ENCODE data around the gene RAB15.
A peak's percentile ranks its signal among the peaks of the same experiment; 100 is the strongest.
"Not testable (repeated sequence)": the region's sequence is repeated elsewhere in the genome, so short reads cannot be mapped to it uniquely, and the experiment has no call there.

Gene RAB15

DNA sequence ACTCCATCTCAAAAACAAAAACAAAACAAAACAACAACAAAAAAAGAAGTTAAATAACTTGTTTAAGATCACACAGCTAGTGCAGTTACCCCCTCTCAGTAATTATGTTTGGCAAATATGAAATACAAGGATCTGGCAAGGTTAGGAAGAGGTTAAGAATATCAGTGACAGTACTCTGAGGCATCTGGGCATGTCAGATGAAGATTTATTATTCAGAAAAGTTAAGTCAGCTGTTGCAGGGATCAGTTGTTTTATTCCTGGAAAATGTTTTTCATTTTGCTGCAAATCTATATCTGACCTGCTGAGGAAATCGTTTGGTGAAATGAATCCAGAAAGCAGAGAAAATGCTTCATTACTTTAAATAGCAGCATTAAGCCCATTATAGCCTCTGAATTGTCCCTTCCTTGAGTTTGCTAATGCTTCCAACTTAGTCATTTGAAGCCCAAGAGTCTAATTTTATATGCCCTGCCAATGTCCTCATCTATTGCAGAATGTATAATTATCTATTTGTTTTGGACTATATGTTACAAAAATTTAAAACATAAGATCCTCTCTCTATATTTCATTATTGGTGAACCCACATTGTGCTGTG lies 37.7 kb downstream of the RAB15 start:
- no peak for DNase-seq

DNA sequence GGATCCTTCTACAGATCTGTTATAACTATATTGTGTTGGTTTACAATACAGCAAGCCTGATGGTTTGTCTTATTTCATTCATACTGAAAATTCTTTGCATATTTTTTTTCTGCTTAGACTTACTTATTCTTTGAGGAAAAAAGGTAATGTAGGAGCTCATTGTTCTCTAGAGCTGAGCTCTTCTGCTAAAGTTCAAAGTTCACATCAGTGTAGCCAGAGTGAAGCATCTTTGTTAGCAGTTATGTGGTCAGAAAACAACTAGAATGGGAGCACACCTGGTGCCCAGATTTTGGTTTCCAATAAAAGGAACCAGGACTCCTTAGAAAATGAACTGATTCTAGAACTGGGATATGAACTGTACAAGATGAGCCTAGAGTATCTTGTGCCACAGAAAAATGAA lies 39.9 kb downstream of the RAB15 start:
- DNase-seq: no peak

DNA sequence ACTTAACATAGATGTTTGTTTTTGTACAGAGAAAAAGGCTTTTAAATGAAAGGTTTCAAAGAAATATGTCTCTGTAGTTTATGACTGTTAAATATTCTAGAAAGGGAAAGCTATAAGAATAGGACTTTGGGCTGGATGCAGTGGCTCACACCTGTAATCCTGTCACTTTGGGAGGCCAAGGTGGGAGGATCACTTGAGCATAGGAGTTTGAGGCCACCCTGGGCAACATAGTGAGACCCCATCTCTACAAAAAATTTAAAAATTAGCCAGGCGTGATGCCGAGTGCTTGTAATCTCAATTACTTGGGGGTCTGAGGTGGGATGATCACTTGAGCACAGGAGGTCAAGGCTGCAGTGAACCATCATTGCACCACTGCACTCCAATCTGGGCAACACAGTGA lies 41.0 kb downstream of the RAB15 start:
- DNase-seq: no peak

DNA sequence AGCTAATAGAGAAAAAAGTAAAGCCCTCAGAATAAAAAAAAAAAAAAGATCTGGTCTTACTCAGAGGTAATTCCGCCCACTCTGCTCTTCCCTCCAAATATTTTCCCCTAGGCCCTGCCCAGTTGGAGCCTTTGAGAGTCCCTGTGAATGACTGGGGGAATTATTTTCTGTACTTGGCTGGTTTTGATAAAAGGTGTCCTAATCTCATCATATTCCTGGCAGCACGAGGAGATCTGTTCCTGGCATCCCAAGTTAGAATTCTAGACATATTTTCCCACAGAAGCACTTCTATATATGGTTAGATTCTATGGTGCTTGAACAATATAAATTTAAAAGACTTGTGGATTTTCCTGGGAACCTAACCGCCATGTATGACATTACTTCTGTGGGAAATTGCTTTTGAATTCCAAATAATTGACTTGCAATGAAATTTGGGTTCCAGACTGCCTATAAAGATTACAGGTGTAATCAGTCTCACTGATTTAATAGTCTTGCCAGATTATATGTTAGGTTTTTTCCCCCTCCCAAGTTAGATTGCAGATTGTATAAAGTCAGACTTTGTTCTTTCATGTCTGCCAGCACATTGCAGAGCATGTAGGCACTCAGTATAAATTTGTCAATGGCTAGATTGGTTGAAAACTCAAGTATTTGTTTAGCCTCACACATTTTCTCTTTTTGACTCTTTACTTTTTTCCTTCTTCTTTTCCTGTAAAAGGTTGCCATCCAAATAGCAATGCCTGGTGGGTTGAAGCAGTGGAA lies 41.9 kb downstream of the RAB15 start:
- DNase-seq: no peak

DNA sequence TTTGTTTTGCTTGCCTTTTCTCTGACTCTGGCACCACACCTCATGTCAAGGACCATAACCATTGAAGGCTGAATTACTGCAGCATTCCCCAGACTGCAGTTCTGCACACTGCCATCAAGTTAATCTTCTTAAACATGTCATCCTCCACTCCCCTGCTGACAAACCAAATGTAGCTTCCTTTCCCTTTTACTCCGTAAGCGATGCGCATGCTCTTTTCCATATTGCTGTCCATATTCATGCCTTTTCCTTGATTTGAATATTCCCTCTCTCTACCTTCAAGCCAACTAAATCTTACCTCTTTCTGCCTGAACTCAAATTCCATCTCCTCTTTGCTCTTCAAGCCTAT lies 43.1 kb downstream of the RAB15 start:
- DNase-seq: no peak

DNA sequence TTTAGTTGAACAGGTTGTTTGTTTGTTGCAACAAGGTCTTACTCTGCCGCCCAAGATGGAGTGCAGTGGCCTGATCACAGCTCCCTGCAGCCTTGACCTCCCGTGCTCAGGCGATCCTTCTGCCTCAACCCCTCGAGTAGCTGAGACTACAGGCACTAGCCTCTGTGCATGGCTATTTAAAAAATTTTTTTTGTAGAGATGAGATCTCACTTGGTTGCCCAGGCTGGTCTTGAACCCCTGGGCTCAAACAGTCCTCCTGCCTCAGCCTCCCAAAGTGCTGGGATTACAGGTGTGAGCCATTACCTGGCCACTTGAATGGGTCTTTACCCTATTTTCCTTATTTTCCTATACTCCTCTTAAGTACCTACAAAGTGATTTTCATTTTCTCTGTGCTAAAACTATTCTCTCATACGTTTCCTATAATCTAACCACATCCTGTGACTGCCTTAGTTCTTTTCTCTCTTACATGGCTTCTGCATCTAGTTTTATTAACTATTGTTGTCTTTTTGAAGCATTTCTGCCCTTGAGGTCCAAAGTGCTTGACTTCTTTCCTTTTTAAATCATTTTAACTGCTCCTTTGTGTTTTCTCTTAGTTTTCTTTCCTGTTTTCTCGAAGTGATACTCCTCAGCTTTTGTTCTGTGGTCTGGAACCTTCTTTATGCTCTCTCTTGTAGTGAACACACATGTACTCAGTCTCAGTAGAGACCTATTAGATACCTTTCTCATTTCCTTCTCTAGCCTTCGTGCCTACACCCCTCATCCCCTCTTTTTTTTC lies 43.7 kb downstream of the RAB15 start:
- DNase-seq: peak in 1 of 2 donors; percentile 49

DNA sequence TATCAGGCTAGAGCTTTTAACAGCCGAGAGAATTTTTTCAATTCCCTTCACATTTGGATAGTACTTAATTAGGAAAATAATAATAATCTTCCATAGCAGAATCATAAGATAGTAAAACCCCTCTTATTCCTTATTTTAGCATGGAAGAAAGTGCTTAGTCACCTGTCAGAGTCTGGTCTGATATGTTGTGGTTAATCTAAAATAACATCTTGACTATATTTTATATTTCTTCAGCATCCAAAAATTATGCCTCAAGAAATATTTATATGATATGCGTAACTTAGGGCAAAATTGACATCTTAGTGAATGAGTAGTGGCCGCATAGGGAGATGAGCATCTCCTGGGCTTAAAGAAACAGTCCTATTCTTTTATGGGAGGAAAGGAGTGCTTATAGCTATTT lies 45.1 kb downstream of the RAB15 start:
- DNase-seq: no peak

DNA sequence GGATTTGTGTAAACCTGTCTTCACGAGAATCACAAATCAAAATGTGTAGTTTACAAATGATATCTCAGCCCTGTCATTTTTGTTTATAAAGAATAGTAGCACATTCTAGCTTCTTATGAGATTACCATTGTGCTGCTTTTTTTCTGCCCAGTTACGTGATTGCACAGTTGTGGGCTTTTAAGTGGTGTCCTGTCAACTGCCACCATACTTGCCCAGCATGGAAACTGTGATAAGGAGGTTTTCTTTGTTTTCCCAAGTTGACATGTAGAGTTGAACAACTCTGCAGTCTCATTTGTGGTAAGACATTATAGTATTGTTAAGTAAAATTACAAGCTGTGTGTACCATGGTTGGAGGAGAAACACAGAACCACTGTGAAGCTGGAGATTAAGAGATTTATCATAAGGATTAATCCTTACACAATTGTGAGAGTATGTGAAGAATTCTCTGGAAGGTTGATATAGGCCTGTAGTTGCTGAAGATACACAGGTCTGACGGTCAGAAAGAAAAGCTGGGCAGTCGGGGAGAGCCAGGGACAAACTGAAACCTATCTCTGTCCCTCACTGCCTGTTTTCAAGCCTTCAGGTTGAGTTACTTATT lies 45.6 kb downstream of the RAB15 start:
- DNase-seq: no peak

DNA sequence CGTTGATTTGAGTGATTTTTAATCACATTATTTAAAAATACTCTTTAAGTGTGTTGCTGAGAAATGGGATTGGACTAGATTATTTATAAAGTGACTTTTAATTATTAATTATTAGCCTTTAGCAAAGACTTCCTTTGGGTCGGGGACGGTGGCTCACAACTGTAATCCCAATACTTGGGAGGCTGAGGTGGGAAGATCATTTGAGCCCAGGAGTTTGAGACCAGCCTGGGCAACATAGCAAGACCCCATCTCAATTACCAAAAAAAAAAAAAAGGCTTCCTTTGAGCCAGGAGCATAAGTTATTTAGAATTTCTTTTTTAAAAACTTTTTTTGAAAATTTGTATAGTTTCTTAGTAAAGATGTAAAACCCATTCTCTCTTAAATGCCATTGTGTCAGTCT lies 49.1 kb downstream of the RAB15 start:
- no peak for DNase-seq

DNA sequence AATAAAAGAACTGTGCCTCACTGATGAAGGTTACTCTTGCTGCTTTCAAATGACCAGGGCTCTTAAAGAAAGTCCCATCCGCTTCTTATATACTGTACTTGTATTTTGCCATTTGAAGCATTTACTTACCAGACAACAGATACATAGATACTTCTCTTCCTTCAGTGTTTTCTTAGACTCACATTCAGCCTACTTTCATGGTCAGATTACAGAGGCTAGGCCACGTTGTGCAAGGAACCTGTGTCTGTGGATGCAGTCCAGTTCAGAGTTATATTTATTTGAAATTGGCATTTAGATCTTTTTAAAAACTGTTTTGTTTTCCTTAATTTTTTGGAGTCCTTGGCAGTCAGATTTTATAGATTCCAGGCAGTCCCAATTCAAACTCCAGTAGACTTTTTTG lies 51.7 kb downstream of the RAB15 start:
- no peak for DNase-seq

DNA sequence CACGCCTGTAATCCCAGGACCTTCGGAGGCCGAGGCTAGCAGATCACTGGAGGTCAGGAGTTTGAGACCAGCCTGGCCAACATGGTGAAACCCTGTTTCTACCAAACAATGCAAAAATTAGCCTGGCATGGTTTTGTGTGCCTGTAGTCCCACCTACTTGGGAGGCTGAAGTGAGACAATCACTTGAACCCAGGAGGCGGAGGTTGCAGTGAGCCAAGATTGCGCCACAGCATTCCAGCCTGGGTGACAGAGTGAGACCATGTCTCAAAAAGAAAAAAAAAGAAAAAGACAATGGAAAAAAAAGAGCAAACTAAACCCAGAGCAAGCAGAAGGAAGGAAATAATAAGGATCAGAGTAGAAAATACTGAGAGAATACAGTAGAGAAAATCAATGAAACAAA lies 52.5 kb downstream of the RAB15 start:
- DNase-seq: no peak

DNA sequence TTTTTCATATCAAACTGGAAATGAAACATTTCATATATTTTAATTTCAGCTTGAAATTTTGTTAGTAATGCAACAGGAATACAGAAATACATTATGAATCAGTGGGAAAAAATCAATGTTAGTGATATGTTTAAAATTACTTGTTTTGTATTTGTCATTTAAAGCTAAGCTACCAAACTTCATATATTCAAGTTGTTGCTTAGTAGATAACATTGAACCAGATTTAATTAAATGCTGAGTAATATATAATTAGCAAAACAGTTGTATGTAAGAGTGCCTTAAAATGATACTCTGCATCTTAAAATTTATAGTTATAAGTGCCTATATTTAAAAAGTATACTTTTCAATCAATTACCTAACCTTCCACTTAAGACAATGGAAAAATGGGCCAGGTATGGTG lies 52.9 kb downstream of the RAB15 start:
- no peak for DNase-seq

DNA sequence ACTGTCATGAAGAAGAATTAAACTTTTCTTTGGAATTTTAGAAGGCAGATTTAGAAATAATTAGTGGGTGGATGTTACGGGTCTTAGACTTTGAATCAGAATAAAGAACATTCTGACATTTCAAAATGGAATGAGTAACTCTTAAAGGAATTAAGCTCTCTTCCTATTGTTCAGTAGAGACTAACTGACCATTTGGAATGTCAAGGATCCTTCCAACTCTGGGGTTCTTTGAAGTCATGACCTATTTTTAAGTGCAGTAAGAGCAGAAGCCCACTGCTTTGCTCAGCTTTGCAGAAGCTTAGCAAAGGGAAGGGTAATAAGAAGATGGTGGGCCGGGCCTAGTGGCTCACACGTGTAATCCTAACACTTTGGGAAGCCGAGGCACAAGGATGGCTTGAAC lies 53.9 kb downstream of the RAB15 start:
- no peak for DNase-seq

DNA sequence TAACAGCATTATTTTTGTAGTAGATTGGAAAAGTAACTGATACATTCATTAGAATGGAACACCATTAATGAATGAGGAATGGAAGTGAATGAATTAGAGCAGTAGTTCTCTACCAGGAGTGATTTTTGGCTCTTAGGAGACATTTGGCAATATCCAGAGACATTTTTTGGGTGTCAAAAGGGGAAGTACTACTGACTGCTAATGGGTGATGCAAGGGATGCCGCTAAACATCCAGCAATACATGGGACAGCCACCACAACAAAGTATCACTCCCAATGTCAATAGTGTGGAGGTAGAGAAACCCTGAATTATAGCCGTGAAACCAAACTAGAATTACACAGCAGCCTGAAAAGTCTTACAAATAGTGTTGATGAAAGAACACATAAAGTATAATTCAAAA lies 56.3 kb downstream of the RAB15 start:
- no peak for DNase-seq

DNA sequence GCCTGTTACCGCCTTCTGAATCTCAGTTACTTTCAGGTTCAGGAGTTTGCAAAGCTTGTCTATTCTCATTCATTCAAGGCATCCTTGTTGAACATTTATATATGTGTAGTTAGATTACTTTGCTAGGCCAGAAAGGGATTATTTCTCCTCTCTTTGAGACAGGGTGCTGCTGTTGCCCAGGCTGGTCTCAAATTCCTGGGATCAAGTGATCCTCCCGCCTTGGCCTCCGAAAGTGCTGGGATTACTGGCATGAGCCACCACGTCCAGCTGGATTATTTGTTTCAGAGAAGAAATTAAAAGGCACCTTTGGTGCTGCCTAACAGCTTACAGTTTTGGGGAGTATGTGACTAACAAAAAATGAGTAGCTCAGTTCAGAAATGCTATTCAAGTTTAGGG lies 57.1 kb downstream of the RAB15 start:
- no peak for DNase-seq

DNA sequence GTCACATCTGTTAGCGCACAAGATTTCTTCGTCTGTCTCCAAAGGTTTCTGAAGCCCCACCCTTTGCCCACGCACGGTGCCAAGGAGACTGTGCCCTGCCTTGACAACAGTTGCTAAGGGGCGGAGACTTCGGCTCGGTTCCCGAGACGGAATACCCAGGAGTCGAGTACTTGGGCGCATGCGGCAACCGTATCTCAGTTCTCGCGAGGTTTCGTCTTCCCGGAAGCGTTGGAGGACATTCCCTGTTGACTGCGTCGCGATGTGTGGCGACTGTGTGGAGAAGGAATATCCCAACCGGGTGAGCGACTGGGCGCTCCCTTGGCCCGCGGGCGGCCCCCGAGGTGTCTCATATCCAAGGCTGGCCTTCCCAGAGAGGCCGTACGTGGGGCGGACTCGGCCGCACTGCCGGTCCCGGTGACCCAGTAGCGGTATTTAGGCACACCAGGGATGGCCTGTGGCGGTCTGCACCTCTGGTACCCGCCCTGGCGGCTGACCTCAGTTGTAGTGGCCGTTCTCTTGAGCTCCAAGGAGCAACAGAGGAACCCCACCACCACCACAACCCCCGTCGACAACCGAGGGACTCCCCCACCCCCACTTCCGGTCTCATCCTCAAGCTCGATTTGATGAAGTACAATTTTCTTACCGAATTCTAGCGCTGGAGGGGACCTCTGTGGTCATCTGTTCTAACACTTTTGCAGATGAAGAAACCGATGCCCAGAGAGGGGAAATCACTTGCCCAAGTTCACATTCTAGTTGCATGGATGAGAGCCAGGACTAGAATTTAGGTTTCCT lies 57.7 kb downstream of the RAB15 start, which contains the start of gene CHURC1:
Gene CHURC1 (plus strand): TSS at position 219 of the 792 bp plus-strand sequence. CDS start 41 bp downstream, at position 260.
- peak; percentile 88 to 95 for DNase-seq

DNA sequence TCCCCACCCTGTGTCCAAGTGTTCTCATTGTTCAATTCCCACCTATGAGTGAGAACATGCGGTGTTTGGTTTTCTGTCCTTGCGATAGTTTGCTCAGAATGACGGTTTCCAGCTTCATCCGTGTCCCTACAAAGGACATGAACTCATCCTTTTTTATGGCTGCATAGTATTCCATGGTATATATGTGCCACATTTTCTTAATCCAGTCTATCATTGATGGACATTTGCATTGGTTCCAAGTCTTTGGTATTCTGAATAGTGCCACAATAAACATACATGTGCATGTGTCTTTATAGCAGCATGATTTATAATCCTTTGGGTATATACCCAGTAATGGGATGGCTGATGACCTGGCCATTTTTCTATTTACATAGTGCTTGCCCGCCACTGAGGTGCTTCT lies 58.7 kb downstream of the RAB15 start:
- DNase-seq: not testable (repeated sequence)

DNA sequence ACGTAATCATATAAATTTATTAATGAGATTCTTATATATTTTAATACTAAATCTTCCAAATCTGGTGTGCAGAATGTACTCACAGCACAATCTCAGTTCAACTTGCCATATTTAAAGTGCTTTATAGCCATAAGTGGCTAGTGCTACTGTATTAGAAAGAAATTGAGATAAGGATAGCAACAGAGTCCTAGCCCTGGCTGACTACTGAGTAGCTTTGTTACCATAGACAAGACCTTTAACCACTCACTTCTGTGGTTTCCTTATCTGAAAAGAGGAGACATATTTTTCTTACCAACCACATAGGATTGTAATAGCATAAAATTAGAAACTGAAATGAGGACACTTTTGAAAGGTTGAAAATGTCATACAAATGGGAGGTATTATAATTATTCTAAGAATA lies 59.9 kb downstream of the RAB15 start:
- no peak for DNase-seq

DNA sequence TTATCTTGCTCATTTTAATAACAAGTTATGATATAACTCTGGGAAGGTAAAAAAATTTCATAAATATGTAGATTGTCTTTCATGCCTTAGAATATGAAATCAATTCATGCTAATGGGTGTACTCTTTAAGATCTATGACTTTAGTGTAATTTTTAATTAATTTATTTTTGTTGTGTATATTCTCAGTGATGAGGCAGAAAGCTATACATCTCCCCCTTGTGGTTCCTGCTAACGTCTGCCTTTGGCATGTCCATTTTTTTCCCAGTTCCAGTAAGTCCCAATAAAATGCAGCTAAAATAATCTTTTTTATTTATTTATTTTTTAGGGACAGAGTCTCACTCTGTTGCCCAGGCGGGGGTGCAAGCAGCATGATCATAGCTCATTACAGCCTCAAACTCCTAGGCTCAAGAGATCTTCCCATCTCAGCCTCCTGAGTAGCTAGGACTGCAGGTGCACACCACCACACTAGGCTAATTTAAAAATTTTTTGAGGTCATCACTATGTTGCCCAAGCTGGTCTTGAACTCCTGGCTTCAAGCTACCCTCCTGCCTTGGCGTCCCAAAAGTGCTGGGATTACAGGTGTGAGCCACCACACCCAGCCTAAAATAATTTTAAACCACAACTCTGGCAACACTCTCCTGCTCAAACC lies 61.2 kb downstream of the RAB15 start:
- DNase-seq: no peak

DNA sequence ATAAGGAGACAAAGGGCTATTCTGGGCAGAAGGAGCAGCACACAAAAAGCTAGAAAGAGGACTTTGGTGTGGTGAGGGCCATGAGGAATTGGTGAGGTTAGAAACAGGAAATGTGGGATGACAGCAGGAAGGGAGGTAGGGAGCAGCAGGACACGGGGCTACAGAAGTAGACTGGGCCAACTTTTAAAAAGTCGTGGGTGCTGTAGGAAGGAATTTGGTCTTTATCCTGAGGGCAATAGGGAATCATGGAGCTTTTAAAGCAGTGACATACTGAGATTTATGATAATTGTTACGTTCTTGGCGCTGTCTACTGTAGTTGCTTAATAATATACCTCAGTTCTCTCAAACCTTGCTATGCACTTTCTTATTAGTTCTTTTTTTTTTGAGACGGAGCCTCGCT lies 66.1 kb downstream of the RAB15 start:
- DNase-seq: no peak

DNA sequence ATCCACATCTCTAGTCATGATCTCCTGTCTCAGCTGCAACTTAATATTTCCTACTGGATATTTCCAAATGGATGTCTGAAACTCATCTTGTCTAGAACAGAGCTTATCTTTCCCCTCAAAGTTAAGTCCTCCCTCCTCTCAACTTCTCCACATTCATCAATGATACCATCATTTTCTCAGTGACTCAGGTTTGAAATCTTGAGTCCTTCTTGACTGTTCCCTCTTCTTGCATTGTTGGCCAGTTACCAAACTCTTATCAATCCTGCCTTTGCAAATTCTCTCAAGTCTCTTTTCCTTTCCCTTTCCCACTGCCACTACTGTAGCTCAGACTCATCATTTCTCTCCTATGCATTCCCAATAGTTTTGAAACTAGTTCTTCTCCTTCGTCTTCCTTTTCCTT lies 72.2 kb downstream of the RAB15 start:
- no peak for DNase-seq

Measured in bone marrow (tissue), 2 donors.